Adipocyte (in vitro differentiated cells): ENCODE measurements around the gene MXD3.

Experiments used
- DNase-seq: peaks from one replicate; pipeline ENCODE4 v3.0.0-alpha.2; 2015; ENCODE audit warnings: low read depth
- H3K27me3 ChIP-seq: replicated peaks from 2 replicates; pipeline ENCODE4 v1.7.0; 2013; ENCODE audit warnings: mild to moderate bottlenecking, low read length, moderate library complexity; ENCODE audit not compliant: control insufficient read depth, insufficient read depth
- H3K36me3 ChIP-seq: 2 replicates; pipeline ENCODE4 v1.7.0; 2013; ENCODE audit warnings: low read length, mild to moderate bottlenecking, moderate library complexity; ENCODE audit not compliant: control insufficient read depth, insufficient read depth, severe bottlenecking
- H3K4me1 ChIP-seq: 2 replicates; pipeline ENCODE4 v1.7.0; 2013; ENCODE audit warnings: mild to moderate bottlenecking, low read length, moderate library complexity; ENCODE audit not compliant: control insufficient read depth, insufficient read depth
- H3K4me3 ChIP-seq: 2 replicates; pipeline ENCODE4 v1.7.0; 2013; ENCODE audit warnings: mild to moderate bottlenecking, low read length, moderate library complexity
- H3K9ac ChIP-seq: 2 replicates; pipeline ENCODE4 v1.7.0; 2013; ENCODE audit warnings: mild to moderate bottlenecking, low read length, moderate library complexity
- H3K9me3 ChIP-seq: 2 replicates; pipeline ENCODE4 v1.7.0; 2013; ENCODE audit warnings: mild to moderate bottlenecking, low read length, moderate library complexity; ENCODE audit not compliant: control insufficient read depth

MXD3 gene

GRCh38 chr5:177339107-177339638 lies 27.5 kb upstream of the MXD3 start:
- peaks cover 70% of the 10 kb centered on the region for H3K36me3 ChIP-seq
- H3K27me3 ChIP-seq = no peaks in the 10 kb centered on the region
- no peaks in the 10 kb centered on the region for H3K9me3 ChIP-seq
- H3K4me3 ChIP-seq = no peak overlapping the region
- H3K9ac ChIP-seq = no peak overlapping the region
- no peak for DNase-seq
- no peaks in the 10 kb centered on the region for H3K4me1 ChIP-seq

GRCh38 chr5:177338251-177339106 lies 26.8 kb upstream of the MXD3 start:
- Histone ChIP-seq H3K9ac (no peak overlapping the region), H3K36me3 (peaks cover 76% of the 10 kb centered on the region), H3K4me3 (no peak overlapping the region), H3K9me3 (no peaks in the 10 kb centered on the region), H3K27me3 (no peaks in the 10 kb centered on the region), H3K4me1 (no peaks in the 10 kb centered on the region)
- no peak for DNase-seq

- peaks cover 84% of the 10 kb centered on the region for H3K36me3 ChIP-seq
Measured at GRCh38 chr5:177336603-177337494, 25.2 kb upstream of the MXD3 start.

GRCh38 chr5:177336112-177336511 lies 24.4 kb upstream of the MXD3 start:
- H3K4me3 ChIP-seq = no peak overlapping the region
- peaks cover 84% of the 10 kb centered on the region for H3K36me3 ChIP-seq
- H3K4me1 ChIP-seq = no peaks in the 10 kb centered on the region
- DNase-seq = peak; percentile 14
- no peaks in the 10 kb centered on the region for H3K27me3 ChIP-seq
- H3K9me3 ChIP-seq = no peaks in the 10 kb centered on the region
- H3K9ac ChIP-seq = no peak overlapping the region

More at GRCh38 chr5:177336603-177337494, 25.2 kb upstream of the MXD3 start:
- no peaks in the 10 kb centered on the region for H3K9me3 ChIP-seq
- no peaks in the 10 kb centered on the region for H3K4me1 ChIP-seq
- H3K9ac ChIP-seq = no peak overlapping the region
- DNase-seq = no peak
- H3K27me3 ChIP-seq = no peaks in the 10 kb centered on the region
- no peak overlapping the region for H3K4me3 ChIP-seq

- no peak overlapping the region for H3K4me3 ChIP-seq
- no peak for DNase-seq
- no peaks in the 10 kb centered on the region for H3K9me3 ChIP-seq
- no peaks in the 10 kb centered on the region for H3K4me1 ChIP-seq
- H3K9ac ChIP-seq = no peak overlapping the region
- peaks cover 85% of the 10 kb centered on the region for H3K36me3 ChIP-seq
- no peaks in the 10 kb centered on the region for H3K27me3 ChIP-seq
Measured at GRCh38 chr5:177335701-177336065, 24.0 kb upstream of the MXD3 start.

- H3K9ac ChIP-seq = no peak overlapping the region
- no peaks in the 10 kb centered on the region for H3K4me1 ChIP-seq
- peaks cover 91% of the 10 kb centered on the region for H3K36me3 ChIP-seq
- no peak overlapping the region for H3K4me3 ChIP-seq
- no peak for DNase-seq
- no peaks in the 10 kb centered on the region for H3K9me3 ChIP-seq
- no peaks in the 10 kb centered on the region for H3K27me3 ChIP-seq
Measured at GRCh38 chr5:177334781-177335700, 23.3 kb upstream of the MXD3 start.

GRCh38 chr5:177334155-177334551 lies 22.5 kb upstream of the MXD3 start:
- no peaks in the 10 kb centered on the region for H3K9me3 ChIP-seq
- no peak overlapping the region for H3K9ac ChIP-seq
- peaks cover 91% of the 10 kb centered on the region for H3K36me3 ChIP-seq
- no peak overlapping the region for H3K4me3 ChIP-seq
- no peaks in the 10 kb centered on the region for H3K27me3 ChIP-seq
- H3K4me1 ChIP-seq = no peaks in the 10 kb centered on the region
- DNase-seq = no peak

GRCh38 chr5:177333420-177334154 lies 21.9 kb upstream of the MXD3 start:
- Histone ChIP-seq H3K4me1 (no peaks in the 10 kb centered on the region), H3K9ac (no peak overlapping the region), H3K27me3 (no peaks in the 10 kb centered on the region), H3K9me3 (no peaks in the 10 kb centered on the region), H3K4me3 (no peak overlapping the region), H3K36me3 (peaks cover 86% of the 10 kb centered on the region)
- no peak for DNase-seq

- H3K4me1 ChIP-seq = peaks cover 3% of the 10 kb centered on the region
- no peaks in the 10 kb centered on the region for H3K27me3 ChIP-seq
- H3K36me3 ChIP-seq = peaks cover 81% of the 10 kb centered on the region
- no peak overlapping the region for H3K4me3 ChIP-seq
- H3K9me3 ChIP-seq = no peaks in the 10 kb centered on the region
- no peak overlapping the region for H3K9ac ChIP-seq
- no peak for DNase-seq
Measured at GRCh38 chr5:177332896-177333260, 21.2 kb upstream of the MXD3 start.
